Loucy (cell line): ENCODE data around the gene PRCP.

Source experiments
- H2AFZ ChIP-seq: fragments of 200-600 bp; sonication (generic); 2 replicates; pipeline ENCODE4 v1.6.0; 2016; ENCODE audit warnings: antibody characterized with exemption, mild to moderate bottlenecking, low read length, moderate library complexity
- H3F3A ChIP-seq: fragments of 200-600 bp; 2 replicates; pipeline ENCODE4 v1.6.0; 2016; ENCODE audit warnings: antibody characterized with exemption, low read depth, mild to moderate bottlenecking
- H3K27me3 ChIP-seq: fragments of 200-600 bp; sonication (generic); 2 replicates; pipeline ENCODE4 v1.6.1; 2014; ENCODE audit warnings: low read length, mild to moderate bottlenecking; ENCODE audit not compliant: insufficient read depth, poor library complexity, severe bottlenecking
- H3K36me3 ChIP-seq: fragments of 200-600 bp; sonication (generic); 2 replicates; pipeline ENCODE4 v1.6.1; 2016; ENCODE audit warnings: low read length; ENCODE audit not compliant: insufficient read depth
- H3K4me1 ChIP-seq: fragments of 200-600 bp; sonication (generic); 2 replicates; pipeline ENCODE4 v1.5.1; 2014; ENCODE audit warnings: low read length, mild to moderate bottlenecking; ENCODE audit not compliant: insufficient read depth, poor library complexity, severe bottlenecking
- H3K4me2 ChIP-seq: fragments of 200-600 bp; sonication (generic); 2 replicates; pipeline ENCODE4 v1.6.0; 2014; ENCODE audit warnings: antibody characterized with exemption, low read length, low read depth, mild to moderate bottlenecking; ENCODE audit not compliant: poor library complexity, severe bottlenecking
- H3K4me3 ChIP-seq: fragments of 200-600 bp; sonication (generic); 2 replicates; pipeline ENCODE4 v1.5.1; 2014; ENCODE audit warnings: low read length, mild to moderate bottlenecking, mixed read lengths; ENCODE audit not compliant: poor library complexity, severe bottlenecking
- H3K79me2 ChIP-seq: fragments of 200-600 bp; sonication (generic); 2 replicates; pipeline ENCODE4 v1.6.1; 2014; ENCODE audit warnings: low read length; ENCODE audit not compliant: insufficient read depth
- H3K9ac ChIP-seq: fragments of 200-600 bp; sonication (generic); 2 replicates; pipeline ENCODE4 v1.6.0; 2014; ENCODE audit warnings: mild to moderate bottlenecking, low read depth, low read length, moderate library complexity; ENCODE audit not compliant: poor library complexity, severe bottlenecking
- H3K9me2 ChIP-seq: fragments of 200-600 bp; sonication (generic); replicated peaks from 2 replicates; pipeline ENCODE4 v1.6.1; 2016; ENCODE audit warnings: low read depth, low read length, mixed read lengths
- H3K9me3 ChIP-seq: fragments of 200-600 bp; sonication (generic); 2 replicates; pipeline ENCODE4 v1.6.1; 2014; ENCODE audit warnings: mild to moderate bottlenecking, antibody characterized with exemption, low read length, low read depth; ENCODE audit not compliant: insufficient read depth
- H4K20me1 ChIP-seq: fragments of 200-600 bp; sonication (generic); 2 replicates; pipeline ENCODE4 v1.6.0; 2014; ENCODE audit warnings: antibody characterized with exemption, low read length, mild to moderate bottlenecking; ENCODE audit not compliant: insufficient read depth, poor library complexity, severe bottlenecking
- CTCF ChIP-seq: fragments of 200-600 bp; sonication (generic); conservative IDR thresholded peaks from 2 replicates; pipeline ENCODE4 v1.5.1; 2014; ENCODE audit warnings: mild to moderate bottlenecking, antibody characterized with exemption, low read length
- EZH2phosphoT487 ChIP-seq: fragments of 200-600 bp; IDR thresholded peaks from 2 replicates; pipeline ENCODE4 v1.6.1; 2018; ENCODE audit warnings: antibody characterized with exemption, mild to moderate bottlenecking, moderate library complexity, borderline replicate concordance

Gene PRCP

GRCh38 chr11:82818409-82819043, 81.7 kb downstream of the PRCP start:
- Histone ChIP-seq H3K9ac (no peak overlapping the region), H3K36me3 (no peaks in the 10 kb centered on the region), H2AFZ (no peak overlapping the region), H3K4me3 (no peak overlapping the region), H3K27me3 (no peaks in the 10 kb centered on the region), H3K4me1 (no peaks in the 10 kb centered on the region), H3K9me2 (no peaks in the 10 kb centered on the region), H3F3A (no peaks in the 10 kb centered on the region), H4K20me1 (no peaks in the 10 kb centered on the region), H3K79me2 (no peaks in the 10 kb centered on the region), H3K9me3 (no peaks in the 10 kb centered on the region), H3K4me2 (no peak overlapping the region)
- TF ChIP-seq EZH2phosphoT487 (no peak), CTCF (peak; percentile 21; the same call in 1 of the 2 replicates)

GRCh38 chr11:82815406-82815805, 84.8 kb downstream of the PRCP start:
- no peaks in the 10 kb centered on the region for H3F3A ChIP-seq
- H3K9me3 ChIP-seq, result no peaks in the 10 kb centered on the region
- no peaks in the 10 kb centered on the region for H4K20me1 ChIP-seq
- no peaks in the 10 kb centered on the region for H3K27me3 ChIP-seq
- no peak overlapping the region for H2AFZ ChIP-seq
- H3K4me3 ChIP-seq, result no peak overlapping the region
- TF ChIP-seq EZH2phosphoT487 (no peak), CTCF (no peak)
- no peak overlapping the region for H3K9ac ChIP-seq
- no peaks in the 10 kb centered on the region for H3K9me2 ChIP-seq
- no peak overlapping the region for H3K4me2 ChIP-seq
- no peaks in the 10 kb centered on the region for H3K79me2 ChIP-seq
- no peaks in the 10 kb centered on the region for H3K4me1 ChIP-seq
- H3K36me3 ChIP-seq, result no peaks in the 10 kb centered on the region

- Histone ChIP-seq H3K4me2 (no peak overlapping the region), H3K79me2 (no peaks in the 10 kb centered on the region), H3K9me2 (no peaks in the 10 kb centered on the region), H3F3A (no peaks in the 10 kb centered on the region), H4K20me1 (no peaks in the 10 kb centered on the region), H3K27me3 (no peaks in the 10 kb centered on the region), H3K4me3 (no peak overlapping the region), H3K9me3 (no peaks in the 10 kb centered on the region), H3K9ac (no peak overlapping the region), H3K36me3 (no peaks in the 10 kb centered on the region), H3K4me1 (no peaks in the 10 kb centered on the region), H2AFZ (no peak overlapping the region)
- no peak for TF ChIP-seq EZH2phosphoT487
- no peak for TF ChIP-seq CTCF
Observed at GRCh38 chr11:82814379-82814778, 85.9 kb downstream of the PRCP start.
